Airway epithelial cell (primary cell): ENCODE data around the gene NEK1. TPM values are rescaled to one million over a fixed set of nuclear protein-coding genes. Genes with fewer than 3 reads are reported as not detected.

Experiments
- total RNA-seq: library from RNA; depleted of rRNA; stranded (reverse); fragments of >200 nt; gene quantifications from 2 replicates; pipeline ENCODE4 v1.2.3, GENCODE V29; 2015

NEK1 gene
- total RNA-seq = 3.3 and 5.3 TPM in 2 replicates

GRCh38 chr4:169611991-169612870 lies at the start of gene NEK1:
NEK1 (minus strand) TSS chr4:169612583; CDS start chr4:169602630, 9,953 bp downstream.

GRCh38 chr4:169619958-169620879 lies 7.8 kb upstream of the NEK1 start, which contains the start of gene CLCN3:
CLCN3 (plus strand) TSS chr4:169620578; CDS start chr4:169635929, 15,351 bp downstream.

Other genes with a start within 250 kb of the NEK1 start
- 21.6 and 26.7 TPM in 2 replicates for gene CLCN3, start 8.0 kb upstream of the NEK1 start, total RNA-seq
- 16.4 and 31.1 TPM in 2 replicates for gene HPF1, start 145.4 kb upstream of the NEK1 start, total RNA-seq